A549 (cell line): ENCODE results near the gene RAP1GAP2. TPM values are rescaled to one million over a fixed set of nuclear protein-coding genes. Genes with fewer than 3 reads are reported as not detected.

Experiments
- ATAC-seq, 2 experiments: fragments of 200-7000 bp in 1 of 2; fragments of >200 bp in 1 of 2; cut with Nextera tagmentation in 1 of 2; cut with Tn5 transposase in 1 of 2; 3 replicates each; pipeline versions ENCODE4 v1.8.0 to v1.9.1; 2018 to 2020; ENCODE audit warnings: mild to moderate bottlenecking in 1 of 2, moderate library complexity in 1 of 2
- CTCF ChIA-PET: fragments of 300-600 bp; sonication (Branson Sonifier 250); formaldehyde crosslinking; extraction: SDS; loops from one replicate; lab custom pipeline; 2021; ENCODE audit warnings: antibody characterized with exemption, inconsistent platforms; lab: Yijun Ruan, JAX
- POLR2A ChIA-PET: fragments of 350-600 bp; formaldehyde crosslinking; extraction: SDS; loops from one replicate; lab custom pipeline; 2021; ENCODE audit warnings: antibody characterized with exemption, inconsistent platforms; lab: Yijun Ruan, JAX
- DNase-seq, 2 experiments: peaks; one replicate each; pipeline versions ENCODE4 v3.0.0 to v3.0.0-alpha.2; 2011 to 2016; ENCODE audit warnings: low read depth in 1 of 2, low spot score in 1 of 2
- FAIRE-seq: peaks from 2 replicates; lab custom pipeline; 2011; peaks lifted over from hg19 to GRCh38; lab: Jason Lieb, UNC
- H3K27ac ChIP-seq, 2 experiments: fragments of >200 bp; sonication (Bioruptor Twin); formaldehyde crosslinking; 3 replicates each; pipeline ENCODE4 v1.5.1; 2016 to 2017
- H3K4me1 ChIP-seq: fragments of >200 bp; sonication (Bioruptor Twin); formaldehyde crosslinking; 3 replicates; pipeline ENCODE4 v1.6.1; 2016
- H3K4me2 ChIP-seq: fragments of >200 bp; sonication (Bioruptor Twin); formaldehyde crosslinking; 3 replicates; pipeline ENCODE4 v1.6.1; 2016
- H3K4me3 ChIP-seq: fragments of >200 bp; sonication (Bioruptor Twin); formaldehyde crosslinking; 3 replicates; pipeline ENCODE4 v1.5.1; 2016
- H3K9me3 ChIP-seq: fragments of >200 bp; sonication (Bioruptor Twin); formaldehyde crosslinking; 3 replicates; pipeline ENCODE4 v1.6.1; 2016
- BHLHE40 ChIP-seq: IDR thresholded peaks from 2 replicates; pipeline ENCODE4 v1.6.1; 2012; ENCODE audit warnings: low read depth, low read length, inconsistent platforms
- CBX2 ChIP-seq: fragments of 200-600 bp; sonication (generic); IDR thresholded peaks from 2 replicates; pipeline ENCODE4 v1.6.1; 2016; ENCODE audit warnings: low read depth, mild to moderate bottlenecking, borderline replicate concordance
- CHD2 ChIP-seq: fragments of 150-350 bp; IDR thresholded peaks from 2 replicates; pipeline ENCODE4 v1.6.1; 2014; ENCODE audit warnings: low read length; ENCODE audit not compliant: partially characterized antibody
- CHD4 ChIP-seq: fragments of 200-600 bp; sonication (generic); IDR thresholded peaks from 2 replicates; pipeline ENCODE4 v1.6.1; 2016; ENCODE audit warnings: antibody characterized with exemption, mild to moderate bottlenecking, borderline replicate concordance
- FOSB ChIP-seq: fragments of 250-450 bp; sonication (Bioruptor Pico); IDR thresholded peaks from 2 replicates; pipeline ENCODE4 v1.5.0; 2020; ENCODE audit warnings: mild to moderate bottlenecking, moderate library complexity
- FOXS1 ChIP-seq: fragments of 250-450 bp; sonication (Bioruptor Pico); IDR thresholded peaks from 2 replicates; pipeline ENCODE4 v1.5.0; 2020; ENCODE audit warnings: mild to moderate bottlenecking, moderate library complexity
- HDAC2 ChIP-seq: fragments of 200-600 bp; sonication (generic); IDR thresholded peaks from 2 replicates; pipeline ENCODE4 v1.6.1; 2016
- HEYL ChIP-seq: fragments of 250-450 bp; sonication (Bioruptor Pico); IDR thresholded peaks from 2 replicates; pipeline ENCODE4 v1.8.0; 2021; ENCODE audit warnings: mild to moderate bottlenecking, moderate library complexity
- HOXB5 ChIP-seq: fragments of 250-450 bp; sonication (Bioruptor Pico); IDR thresholded peaks from 2 replicates; pipeline ENCODE4 v1.5.0; 2020; ENCODE audit warnings: mild to moderate bottlenecking, moderate library complexity
- KDM1A ChIP-seq: fragments of 200-600 bp; sonication (generic); IDR thresholded peaks from 2 replicates; pipeline ENCODE4 v1.6.1; 2016; ENCODE audit warnings: low read depth, mild to moderate bottlenecking
- MAFK ChIP-seq: fragments of 450-650 bp; IDR thresholded peaks from 2 replicates; pipeline ENCODE4 v1.6.1; 2014; ENCODE audit not compliant: partially characterized antibody
- NR3C1 ChIP-seq: fragments of >200 bp; sonication (Bioruptor Twin); formaldehyde crosslinking; IDR thresholded peaks from 3 replicates; pipeline ENCODE4 v1.6.1; 2017
- PHF8 ChIP-seq: fragments of 200-600 bp; sonication (generic); IDR thresholded peaks from 2 replicates; pipeline ENCODE4 v1.6.1; 2016; ENCODE audit warnings: low read depth, mild to moderate bottlenecking, antibody characterized with exemption, moderate library complexity, borderline replicate concordance
- POLR2AphosphoS2 ChIP-seq: conservative IDR thresholded peaks from 2 replicates; pipeline ENCODE4 v1.6.1; 2012; ENCODE audit warnings: low read length, improper control_type of control experiment, inconsistent platforms
- RFX5 ChIP-seq: fragments of 450-650 bp; IDR thresholded peaks from 2 replicates; pipeline ENCODE4 v1.7.1; 2014; ENCODE audit warnings: antibody characterized with exemption, mild to moderate bottlenecking, moderate library complexity
- RNF2 ChIP-seq: fragments of 200-600 bp; sonication (generic); IDR thresholded peaks from 2 replicates; pipeline ENCODE4 v1.6.1; 2016; ENCODE audit warnings: low read depth, mild to moderate bottlenecking, antibody characterized with exemption, moderate library complexity, borderline replicate concordance
- SREBF2 ChIP-seq: fragments of 450-650 bp; IDR thresholded peaks from 2 replicates; pipeline ENCODE4 v1.6.1; 2014; ENCODE audit warnings: mild to moderate bottlenecking, moderate library complexity
- TP53 ChIP-seq: fragments of 250-450 bp; sonication (Bioruptor Pico); IDR thresholded peaks from 2 replicates; pipeline ENCODE4 v1.5.0; 2021; ENCODE audit warnings: mild to moderate bottlenecking, moderate library complexity
- ZFP36 ChIP-seq: fragments of 450-650 bp; IDR thresholded peaks from 2 replicates; pipeline ENCODE4 v1.6.1; 2014; ENCODE audit warnings: borderline replicate concordance; ENCODE audit not compliant: partially characterized antibody
- WGBS: methylation state at CpG from one replicate; pipeline ENCODE4 v1.1.6; 2017; ENCODE audit errors: missing lambda C conversion rate; 5-methylcytosine and 5-hydroxymethylcytosine counted together
- polyA plus RNA-seq, 4 experiments: library from polyadenylated mRNA; depleted of rRNA in 3 of 4; stranded (reverse); fragments of >200 nt; fragmentation: RNase III in 1 of 4; extraction: RNeasy Plus Mini Kit Qiagen cat#74134 plus additional on column Dnase treatment in 1 of 4; gene quantifications; 2 replicates in 3 of 4; 3 replicates in 1 of 4; pipeline ENCODE4 v1.2.3, GENCODE V29; 2011 to 2017
- TF ChIP-seq, protein P1 (sequence below): fragments of >200 bp; sonication (Bioruptor Twin); formaldehyde crosslinking; IDR thresholded peaks from 2 replicates; pipeline ENCODE4 v1.6.1; 2016
- TF ChIP-seq, protein P2 (sequence below): IDR thresholded peaks from 2 replicates; pipeline ENCODE4 v1.6.1; 2012

RAP1GAP2 gene
- polyA plus RNA-seq, 2 of the 4 experiments (the other 2 are of a cell fraction), result 8.3 to 20.8 TPM

DNA sequence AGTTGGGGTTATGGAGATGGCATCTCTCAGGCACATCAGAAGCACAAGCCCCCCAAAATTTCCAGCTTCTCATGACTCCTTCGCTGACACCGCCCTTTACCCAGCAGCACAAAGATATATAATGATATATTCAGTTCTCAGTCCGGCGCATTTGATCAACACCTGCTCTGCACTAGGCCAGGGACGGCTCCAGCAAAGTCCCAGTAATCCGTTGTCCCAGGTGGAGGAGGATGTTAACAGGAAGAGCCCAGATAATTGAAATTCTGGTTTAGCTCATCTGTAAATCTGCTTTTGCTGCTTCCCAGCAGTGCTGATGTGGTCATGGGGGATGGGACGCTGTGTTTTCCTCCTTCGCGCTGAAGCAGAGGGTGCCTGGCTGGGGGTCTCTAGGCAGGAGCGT is 135.6 kb downstream of the RAP1GAP2 start:
- Histone ChIP-seq H3K27ac (peak overlapping the region; percentile 67 to 70; a peak in 5 of 6 replicates), H3K4me3 (no peak overlapping the region), H3K9me3 (no peaks in the 10 kb centered on the region), H3K4me2 (peak overlapping the region; percentile 67), H3K4me1 (peaks cover 25% of the 10 kb centered on the region)
- FAIRE-seq (no peak), DNase-seq (no peak), ATAC-seq (no peak)
- 91% methylated on average over 10 of the region's 10 CpGs for WGBS
- no peak for TF ChIP-seq NR3C1
- no peak for TF ChIP-seq HDAC2
- TF ChIP-seq TP53 (CRISPR knock-in tag), result no peak
- TF ChIP-seq, protein P1, sequence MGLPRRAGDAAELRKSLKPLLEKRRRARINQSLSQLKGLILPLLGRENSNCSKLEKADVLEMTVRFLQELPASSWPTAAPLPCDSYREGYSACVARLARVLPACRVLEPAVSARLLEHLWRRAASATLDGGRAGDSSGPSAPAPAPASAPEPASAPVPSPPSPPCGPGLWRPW, result no peak
- TF ChIP-seq PHF8, result no peak
- TF ChIP-seq FOXS1 (CRISPR knock-in tag), result no peak
- no peak for TF ChIP-seq ZFP36
- TF ChIP-seq POLR2AphosphoS2, result no peak
- TF ChIP-seq BHLHE40, result no peak
- ChIA-PET CTCF (interaction anchor here (0.9 to 22.5 kb wide), 11 partner anchors 7 to 104 kb away, joined by 3 to 327 read pairs (median 11); no protein-coding TSS in a partner anchor), POLR2A (no interaction called here)

DNA sequence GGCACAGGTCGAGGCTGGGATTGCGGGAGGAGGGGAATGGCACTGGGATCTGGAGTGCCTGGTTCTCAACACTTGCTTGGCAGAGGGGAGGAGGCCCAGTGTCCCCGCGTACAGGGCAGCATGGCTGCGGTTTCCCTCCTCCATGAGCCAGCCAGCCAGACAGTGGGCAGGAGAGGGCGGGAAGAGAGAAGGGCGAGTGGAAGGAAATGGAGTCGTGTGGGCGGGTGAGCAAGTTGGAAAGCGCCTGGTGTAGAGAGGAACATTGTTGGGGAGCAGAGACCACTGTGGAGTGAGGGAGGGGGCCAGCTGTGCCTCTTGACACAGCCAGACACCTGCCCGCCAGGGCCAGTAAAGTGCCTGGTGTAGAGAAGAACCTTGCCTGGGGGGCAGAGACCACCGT is 136.7 kb downstream of the RAP1GAP2 start:
- Histone ChIP-seq H3K27ac (peak overlapping the region in 1 of 2 experiments; percentile 42; a peak in 3 of 6 replicates), H3K4me1 (peaks cover 35% of the 10 kb centered on the region), H3K9me3 (no peaks in the 10 kb centered on the region), H3K4me2 (no peak overlapping the region), H3K4me3 (no peak overlapping the region)
- FAIRE-seq (no peak), DNase-seq (no peak), ATAC-seq (no peak)
- CTCF ChIA-PET, result interaction anchor here (1.0 to 22.5 kb wide), 5 partner anchors 33 to 105 kb away, joined by 3 to 327 read pairs (median 34); no protein-coding TSS in a partner anchor
- 87% methylated on average over 12 of the region's 12 CpGs for WGBS
- POLR2A ChIA-PET, result interaction anchor here (0.6 kb wide), 1 partner anchor 16 kb away, joined by 3 read pairs; no protein-coding TSS in a partner anchor
- no peak for TF ChIP-seq KDM1A
- no peak for TF ChIP-seq CHD4
- TF ChIP-seq CBX2, result no peak
- no peak for TF ChIP-seq TP53 (CRISPR knock-in tag)

DNA sequence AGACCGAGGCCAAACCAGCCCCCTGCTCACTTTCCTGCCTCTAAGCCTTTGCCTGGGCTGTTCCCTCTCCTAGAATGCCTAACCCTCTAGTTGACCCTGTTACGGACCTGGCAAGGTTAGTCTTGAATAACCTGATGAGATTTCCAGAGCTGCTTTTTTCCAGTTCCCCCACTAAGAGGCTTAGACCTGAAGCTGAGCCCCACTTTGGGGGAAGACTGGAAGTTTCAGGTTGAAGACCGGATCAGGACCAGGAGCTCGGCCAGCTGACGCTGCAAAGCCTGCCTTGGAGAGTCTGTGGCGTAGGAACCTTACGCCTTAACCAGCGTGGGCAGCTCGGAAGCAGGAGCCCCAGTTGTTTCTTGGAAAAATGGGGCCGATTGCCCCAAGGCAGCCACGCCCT is 137.4 kb downstream of the RAP1GAP2 start:
- H3K4me1 ChIP-seq, result peaks cover 35% of the 10 kb centered on the region
- DNase-seq (no peak), FAIRE-seq (no peak), ATAC-seq (no peak)
- 95% methylated on average over 11 of the region's 11 CpGs for WGBS
- no peaks in the 10 kb centered on the region for H3K9me3 ChIP-seq
- no peak overlapping the region for H3K4me3 ChIP-seq
- POLR2A ChIA-PET, result no interaction called here
- H3K27ac ChIP-seq, result no peak overlapping the region; a peak in 1 of 6 replicates
- no peak overlapping the region for H3K4me2 ChIP-seq
- no peak for TF ChIP-seq MAFK
- TF ChIP-seq CHD2, result no peak
- TF ChIP-seq, protein P1, result no peak
- no peak for TF ChIP-seq POLR2AphosphoS2
- TF ChIP-seq CBX2, result no peak
- TF ChIP-seq SREBF2, result no peak
- TF ChIP-seq, protein P2, sequence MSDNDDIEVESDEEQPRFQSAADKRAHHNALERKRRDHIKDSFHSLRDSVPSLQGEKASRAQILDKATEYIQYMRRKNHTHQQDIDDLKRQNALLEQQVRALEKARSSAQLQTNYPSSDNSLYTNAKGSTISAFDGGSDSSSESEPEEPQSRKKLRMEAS, result no peak
- TF ChIP-seq HEYL (CRISPR knock-in tag), result no peak
- no peak for TF ChIP-seq HOXB5 (CRISPR knock-in tag)
- CTCF ChIA-PET, result interaction anchor here (1.3 to 22.5 kb wide), 3 partner anchors 66 to 83 kb away, joined by 4 to 327 read pairs (median 61); no protein-coding TSS in a partner anchor

DNA sequence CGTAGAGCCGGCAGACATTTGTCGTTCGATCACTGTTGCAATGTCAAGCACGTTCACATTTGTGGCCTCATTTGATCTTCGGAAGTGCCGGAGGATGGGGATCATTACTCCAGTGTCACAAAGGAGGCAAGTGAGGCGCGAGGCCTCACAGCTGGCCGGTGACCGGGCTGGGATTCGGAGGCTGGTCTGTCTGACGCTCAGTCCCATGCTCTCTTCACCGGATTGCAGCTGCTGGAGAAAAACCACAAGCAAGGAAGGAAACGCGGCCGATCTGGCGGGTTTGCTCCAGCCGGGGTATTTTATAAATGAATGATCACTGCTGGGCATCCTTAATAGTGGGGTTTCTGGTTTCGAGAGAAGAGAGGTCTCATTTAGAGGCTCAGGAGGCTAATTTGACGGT is 139.4 kb downstream of the RAP1GAP2 start:
- Histone ChIP-seq H3K9me3 (no peaks in the 10 kb centered on the region), H3K27ac (no peak overlapping the region; a peak in 1 of 6 replicates), H3K4me2 (no peak overlapping the region), H3K4me1 (peaks cover 25% of the 10 kb centered on the region), H3K4me3 (no peak overlapping the region)
- FAIRE-seq, result no peak
- no peak for DNase-seq
- WGBS, result 93% methylated on average over 21 of the region's 21 CpGs
- CTCF ChIA-PET, result interaction anchor here (1.3 to 22.5 kb wide), 4 partner anchors 47 to 85 kb away, joined by 3 to 327 read pairs (median 12); no protein-coding TSS in a partner anchor
- TF ChIP-seq MAFK, result no peak
- TF ChIP-seq, protein P1, result no peak
- no peak for TF ChIP-seq HOXB5 (CRISPR knock-in tag)
- no peak for TF ChIP-seq CHD4
- TF ChIP-seq FOSB (CRISPR knock-in tag), result no peak
- TF ChIP-seq RFX5, result no peak
- no peak for TF ChIP-seq RNF2
- POLR2A ChIA-PET, result no interaction called here
- no peak for ATAC-seq
